ENCODE measurements around the gene SH3BP2.

Gene SH3BP2

DNA sequence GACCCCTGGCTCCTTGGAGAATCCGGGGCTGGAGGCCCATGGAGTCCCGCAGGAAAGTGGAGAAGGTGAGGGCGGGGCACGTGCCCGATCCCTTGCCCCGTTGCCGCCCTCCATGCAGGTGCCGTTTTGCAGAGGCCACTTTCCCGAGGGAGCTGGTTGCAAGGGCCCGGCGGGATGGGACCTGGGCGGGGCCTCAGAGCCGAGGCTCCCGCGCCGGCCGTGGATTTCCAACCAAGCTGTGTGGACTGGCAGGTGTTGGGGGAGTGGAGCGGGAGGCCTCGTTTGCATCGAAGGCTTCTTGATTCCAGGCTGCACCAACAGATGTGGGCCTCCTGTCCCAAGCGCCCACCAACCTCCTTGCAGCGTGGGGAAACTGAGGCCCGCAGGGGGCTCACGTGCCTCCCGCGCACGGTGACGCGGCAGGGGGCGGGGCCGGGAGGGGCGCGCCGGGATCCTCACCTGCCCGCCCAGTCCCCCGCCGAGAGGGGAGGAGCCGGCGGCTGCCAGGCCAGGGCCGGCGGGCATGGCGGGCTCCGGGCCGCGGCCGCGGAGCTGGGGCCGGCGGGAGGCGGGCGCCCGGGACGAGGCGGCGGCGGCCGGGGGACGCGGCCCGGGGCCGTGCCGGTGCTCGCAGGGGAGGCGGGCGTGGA lies 24.9 kb downstream of the SH3BP2 start:
- no peak for DNase-seq (ENCODE audit: insufficient read length, low spot score)
- FAIRE-seq: no peak

DNA sequence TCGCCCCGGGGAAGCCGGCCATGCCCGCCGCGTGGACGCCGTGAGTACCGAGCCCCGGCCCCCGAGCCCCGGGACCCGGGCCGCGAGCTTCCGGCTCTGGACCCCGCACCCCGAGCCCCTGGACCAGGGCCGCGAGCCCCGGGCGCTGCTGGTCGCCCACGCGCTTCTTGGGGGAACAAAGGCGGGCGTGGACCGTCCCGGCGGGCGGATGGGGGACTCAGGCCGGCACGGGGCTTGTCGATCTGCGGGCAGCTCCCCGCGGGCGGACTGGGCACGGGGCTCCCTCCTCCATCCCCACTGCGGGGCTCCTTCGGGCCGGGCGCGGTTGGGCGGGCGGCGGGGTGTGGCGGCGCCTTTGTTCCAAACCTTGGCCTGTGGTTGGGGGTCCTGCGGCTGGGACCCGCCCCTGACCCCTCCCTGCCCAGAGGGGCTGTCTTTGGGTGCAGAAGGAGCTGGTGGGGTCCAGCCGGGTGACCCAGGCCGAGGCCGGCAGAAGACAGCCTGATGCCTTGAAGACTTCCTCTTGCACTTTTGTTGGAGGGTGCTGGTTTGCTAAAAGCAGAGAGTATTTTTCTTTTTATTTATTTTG lies 25.6 kb downstream of the SH3BP2 start:
- no peak for DNase-seq (ENCODE audit: insufficient read length, low spot score)

DNA sequence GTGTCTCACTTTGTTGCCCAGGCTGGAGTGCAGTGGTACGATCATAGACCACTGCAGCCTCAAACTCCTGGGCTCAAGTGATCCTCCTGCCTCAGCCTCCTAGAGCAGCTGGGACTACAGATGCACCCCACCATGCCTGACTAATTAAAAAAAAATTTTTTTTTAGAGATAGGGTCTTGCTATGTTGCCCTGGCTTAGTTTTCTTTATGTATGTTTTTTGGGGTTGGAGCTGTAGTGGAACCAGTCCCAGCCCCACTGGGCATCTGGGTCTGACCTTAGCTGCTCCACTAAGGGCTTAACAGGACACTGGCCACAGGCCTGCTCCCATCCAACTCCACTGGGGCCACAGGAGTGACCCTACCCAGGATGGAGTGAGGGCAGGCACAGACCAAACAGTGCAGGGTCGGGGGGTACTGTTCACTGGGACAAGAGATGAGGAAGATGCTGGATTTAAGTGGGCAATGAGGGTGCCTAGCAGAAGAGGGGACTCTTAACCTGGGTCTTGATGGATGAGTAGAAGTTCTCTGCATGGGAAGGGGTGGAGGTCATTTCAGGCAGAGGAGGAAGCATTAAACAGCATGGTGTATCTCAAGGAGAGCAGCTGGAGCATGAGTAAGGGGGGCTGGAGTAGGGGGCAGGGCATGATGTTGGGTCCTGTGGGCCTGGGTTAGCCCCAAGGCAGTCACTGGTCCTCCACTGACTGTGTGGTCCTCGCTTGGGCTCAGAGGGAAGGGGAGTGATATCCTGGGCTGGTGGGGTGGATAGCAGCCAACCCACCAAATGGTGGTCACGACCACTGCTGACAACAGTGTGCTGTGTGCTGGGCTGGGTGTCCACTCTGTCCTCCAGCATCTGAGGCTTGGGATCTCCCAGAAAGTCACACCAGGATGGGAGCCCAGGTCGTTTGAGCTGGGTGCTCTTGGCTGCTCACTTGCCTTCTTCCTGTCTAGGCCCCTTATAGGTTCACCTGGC lies 26.6 kb downstream of the SH3BP2 start:
- DNase-seq (ENCODE audit: insufficient read length, low spot score) (no peak), FAIRE-seq (peak; percentile 26)

More for the DNA sequence above, 25.6 kb downstream of the SH3BP2 start:
- no peak for FAIRE-seq

DNA sequence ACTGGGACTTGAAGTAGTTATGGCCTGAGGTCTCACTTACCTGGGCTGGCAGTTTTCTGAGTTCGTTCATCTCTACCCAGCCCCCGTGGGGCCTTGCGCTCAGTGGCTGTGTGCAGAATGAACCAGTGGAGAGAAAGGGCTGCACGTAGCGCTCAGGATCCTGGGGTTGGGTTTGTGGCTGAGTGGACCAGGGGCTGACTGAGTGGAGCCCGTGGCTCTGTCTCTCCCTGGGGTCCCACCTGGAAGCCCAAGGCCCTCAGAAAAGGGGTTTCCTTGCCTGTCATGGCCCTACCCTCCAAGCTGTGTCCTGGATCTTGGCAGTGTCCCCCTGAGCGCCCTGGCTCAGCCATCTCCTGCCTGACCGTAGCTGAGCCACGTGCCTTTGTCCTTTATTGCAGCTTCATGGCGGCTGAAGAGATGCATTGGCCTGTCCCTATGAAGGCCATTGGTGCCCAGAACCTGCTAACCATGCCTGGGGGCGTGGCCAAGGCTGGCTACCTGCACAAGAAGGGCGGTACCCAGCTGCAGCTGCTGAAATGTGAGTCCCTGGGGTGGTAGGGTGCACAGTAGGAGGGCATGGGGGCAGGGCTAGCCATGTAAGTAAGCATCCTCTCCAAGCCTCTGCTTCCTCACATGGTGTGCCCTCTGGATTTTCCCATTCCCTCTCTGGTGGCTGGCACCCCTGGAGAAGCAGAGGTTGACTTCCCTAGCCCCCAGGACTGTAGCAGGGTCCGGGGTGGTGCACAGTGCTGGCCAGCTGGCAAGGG lies 27.5 kb downstream of the SH3BP2 start:
- no peak for DNase-seq (ENCODE audit: insufficient read length, low spot score)
- FAIRE-seq: no peak

DNA sequence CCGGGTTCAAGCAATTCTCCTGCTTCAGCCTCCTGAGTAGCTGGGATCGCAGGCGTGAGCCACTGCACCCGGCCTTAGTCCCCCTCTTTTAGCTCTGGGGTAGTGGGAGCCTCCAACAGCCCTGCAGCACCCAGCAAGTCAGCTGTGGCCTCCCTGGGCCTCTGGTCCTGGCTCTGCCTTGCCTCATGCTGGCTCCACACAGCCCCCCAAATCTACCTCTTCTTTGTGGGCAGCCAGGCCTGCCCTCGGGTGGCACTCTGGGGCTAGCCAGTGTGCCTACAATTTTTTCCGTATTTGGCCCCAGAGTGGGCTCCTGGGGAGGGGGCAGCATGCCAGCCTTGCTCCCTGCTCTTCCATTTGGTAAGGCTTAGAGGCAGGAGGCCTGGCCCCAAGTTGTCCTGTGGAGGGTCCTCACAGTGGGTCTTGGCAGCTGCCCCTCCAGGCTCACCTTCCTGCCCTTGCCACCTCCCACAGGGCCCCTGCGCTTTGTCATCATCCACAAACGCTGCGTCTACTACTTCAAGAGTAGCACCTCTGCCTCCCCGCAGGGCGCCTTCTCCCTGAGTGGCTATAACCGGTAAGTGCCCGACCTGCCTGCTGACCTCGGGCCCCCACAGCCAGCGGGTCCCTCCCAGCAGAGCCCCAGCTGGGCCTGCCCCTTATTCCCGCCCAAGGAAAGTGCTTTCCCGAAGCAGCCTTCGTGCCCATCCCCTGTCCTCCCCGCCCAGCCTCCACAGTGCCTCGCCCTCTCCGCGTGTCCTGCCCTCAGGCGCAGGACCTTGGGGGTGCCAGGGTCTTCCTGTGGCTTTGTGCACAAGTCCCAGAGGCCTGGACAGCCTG lies 29.8 kb downstream of the SH3BP2 start:
- DNase-seq (ENCODE audit: insufficient read length, low spot score) (no peak), FAIRE-seq (no peak)

DNA sequence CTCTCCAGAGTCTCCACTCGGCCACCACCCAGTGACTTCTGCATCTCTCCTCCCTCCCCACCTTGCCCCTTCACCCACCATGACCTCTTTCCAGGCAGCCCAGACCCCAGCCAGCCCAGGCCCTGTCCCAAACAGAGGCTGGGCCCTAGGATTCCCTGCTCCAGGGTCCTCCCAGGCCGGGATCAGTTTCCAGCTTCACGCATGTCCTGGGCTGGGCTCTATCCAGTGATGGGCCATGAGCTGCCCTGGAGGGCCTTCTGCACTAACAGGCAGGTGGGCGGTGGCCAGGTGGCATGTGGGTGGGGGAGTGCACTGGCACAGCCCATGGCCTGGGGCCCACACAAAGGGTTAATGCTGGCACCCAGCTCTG lies 30.4 kb downstream of the SH3BP2 start:
- DNase-seq (ENCODE audit: insufficient read length, low spot score): no peak
- no peak for FAIRE-seq

DNA sequence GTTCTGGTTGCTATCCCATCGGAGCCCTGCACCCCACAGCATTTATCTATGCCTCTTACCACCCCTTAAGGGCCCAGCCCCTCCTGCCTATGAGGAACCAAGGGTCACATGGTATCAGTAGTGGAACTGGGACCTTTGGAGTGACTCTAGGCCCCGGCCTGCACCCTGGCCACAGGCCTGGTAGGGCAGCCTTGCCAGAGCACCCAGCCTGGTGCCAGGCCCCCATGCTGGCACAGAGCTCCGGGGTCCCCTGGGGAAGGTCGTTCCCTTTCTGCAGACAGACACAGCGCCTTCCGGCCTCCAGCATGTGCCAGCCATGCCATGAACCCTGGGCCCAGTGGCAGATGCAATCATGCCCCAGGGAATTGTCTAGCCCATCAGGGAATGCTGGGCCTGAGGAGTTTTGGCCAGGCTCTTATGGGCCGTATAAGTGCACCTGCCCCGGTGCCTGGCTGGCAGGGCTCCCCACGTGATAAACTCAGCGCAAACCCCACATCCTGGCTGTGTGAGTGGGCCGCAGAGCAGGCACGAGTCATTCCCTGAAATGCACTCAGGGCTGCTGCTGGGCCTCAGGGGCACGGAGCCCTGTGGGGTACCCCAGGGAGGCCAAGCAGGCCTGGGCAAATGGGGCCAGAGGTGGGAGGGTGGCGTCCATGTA lies 30.9 kb downstream of the SH3BP2 start:
- DNase-seq (ENCODE audit: insufficient read length, low spot score) (no peak), FAIRE-seq (no peak)

DNA sequence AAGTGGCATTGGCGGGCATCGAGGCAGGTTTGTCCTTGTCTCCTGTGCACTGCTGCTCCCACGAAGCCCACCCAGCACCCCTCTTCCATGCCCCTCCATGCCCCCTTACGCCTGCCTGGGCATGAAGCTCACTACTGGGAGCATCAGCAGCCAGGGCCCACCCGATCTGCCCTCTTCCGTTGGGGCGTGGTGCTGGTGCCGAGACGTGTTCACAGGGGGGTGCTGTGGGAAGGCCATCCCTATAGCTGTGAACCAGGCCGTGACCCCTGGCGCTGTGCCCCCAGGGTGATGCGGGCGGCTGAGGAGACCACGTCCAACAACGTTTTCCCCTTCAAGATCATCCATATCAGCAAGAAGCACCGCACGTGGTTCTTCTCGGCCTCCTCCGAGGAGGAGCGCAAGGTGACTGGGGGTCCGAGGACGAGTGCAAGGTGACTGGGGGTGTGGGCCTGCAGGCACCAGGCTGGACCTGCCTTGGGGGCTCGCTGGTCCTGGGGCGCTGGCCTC lies 31.5 kb downstream of the SH3BP2 start:
- DNase-seq (ENCODE audit: insufficient read length, low spot score) (no peak), FAIRE-seq (no peak)

DNA sequence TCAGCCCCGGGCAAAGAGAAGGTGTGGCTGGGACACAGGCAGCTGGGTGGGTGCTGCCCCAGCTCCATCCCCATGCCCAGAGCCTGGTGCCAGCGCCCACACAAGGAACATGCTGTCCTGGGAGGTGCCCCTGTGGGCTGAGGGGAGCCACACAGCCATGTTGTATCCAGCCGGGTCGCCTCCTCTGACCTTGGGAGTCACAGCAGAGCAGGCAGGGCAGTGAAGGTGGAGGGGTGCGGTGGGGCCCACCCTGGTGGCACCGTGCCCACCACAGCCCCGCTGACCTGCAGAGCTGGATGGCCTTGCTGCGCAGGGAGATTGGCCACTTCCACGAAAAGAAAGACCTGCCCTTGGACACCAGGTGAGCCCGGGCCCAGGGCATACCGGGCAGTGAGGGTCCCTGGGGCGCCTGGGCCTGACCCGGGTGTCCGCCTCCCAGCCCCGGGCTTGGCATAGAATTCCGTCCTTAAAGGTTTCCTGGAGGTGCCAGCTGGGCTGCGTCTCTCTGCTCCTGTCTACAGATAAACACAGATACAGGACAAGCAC lies 32.0 kb downstream of the SH3BP2 start:
- FAIRE-seq (no peak), DNase-seq (ENCODE audit: insufficient read length, low spot score) (no peak)

DNA sequence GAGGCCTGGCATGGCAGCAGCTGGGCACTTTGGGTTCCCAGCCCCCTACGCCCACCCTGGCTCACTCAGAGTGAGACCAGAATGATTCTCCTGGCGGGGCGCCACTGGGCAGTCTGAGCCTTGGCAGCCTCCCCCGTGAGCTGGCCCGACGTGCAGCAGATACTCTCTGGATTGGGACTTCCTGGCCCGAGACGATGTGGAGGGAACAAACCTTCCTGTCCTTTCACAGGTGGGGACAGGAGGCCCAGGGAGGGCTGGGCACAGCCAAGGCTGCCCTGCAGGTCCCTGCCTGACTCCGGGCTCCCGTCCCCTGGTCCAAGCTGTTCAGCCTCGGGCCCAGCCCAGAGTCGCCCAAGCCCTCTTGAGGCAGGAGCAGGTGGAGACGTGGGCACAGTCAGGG lies 32.9 kb downstream of the SH3BP2 start:
- FAIRE-seq: no peak
- DNase-seq (ENCODE audit: insufficient read length, low spot score): no peak

DNA sequence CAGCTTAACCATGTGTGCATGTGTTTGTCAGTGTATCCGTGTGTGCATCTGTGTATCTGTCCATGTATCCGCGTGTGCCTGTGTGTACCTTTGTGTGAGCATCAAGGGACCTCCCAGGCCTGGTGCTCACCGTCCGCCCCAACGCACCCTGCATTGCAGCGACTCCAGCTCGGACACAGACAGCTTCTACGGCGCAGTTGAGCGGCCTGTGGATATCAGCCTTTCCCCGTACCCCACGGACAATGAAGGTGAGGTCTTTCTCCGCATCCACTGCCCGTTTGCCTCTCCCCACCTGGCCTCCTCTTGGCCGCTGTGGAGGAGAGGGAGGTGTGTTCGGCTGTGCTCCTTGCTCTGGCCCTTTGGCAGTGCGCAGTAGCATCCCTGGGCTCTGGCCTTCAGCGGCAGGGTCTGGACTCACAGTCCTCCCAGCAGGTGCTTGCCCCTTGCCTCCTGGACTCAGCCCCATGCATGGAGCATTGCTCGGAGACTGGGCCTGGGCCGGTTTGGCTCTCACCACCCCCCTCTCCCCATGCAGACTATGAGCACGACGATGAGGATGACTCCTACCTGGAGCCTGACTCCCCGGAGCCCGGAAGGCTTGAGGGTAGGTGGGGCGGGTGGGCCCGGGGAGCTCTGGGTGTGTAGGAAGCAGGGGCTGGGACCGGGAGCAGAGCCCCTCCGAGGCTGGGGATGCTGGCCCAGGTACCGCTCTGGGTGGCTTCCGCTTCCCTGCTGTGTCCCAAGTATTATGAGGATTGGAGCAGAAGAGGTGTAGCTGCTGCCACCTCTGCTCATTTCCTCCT lies 34.4 kb downstream of the SH3BP2 start:
- DNase-seq (ENCODE audit: insufficient read length, low spot score) (no peak), FAIRE-seq (no peak)

DNA sequence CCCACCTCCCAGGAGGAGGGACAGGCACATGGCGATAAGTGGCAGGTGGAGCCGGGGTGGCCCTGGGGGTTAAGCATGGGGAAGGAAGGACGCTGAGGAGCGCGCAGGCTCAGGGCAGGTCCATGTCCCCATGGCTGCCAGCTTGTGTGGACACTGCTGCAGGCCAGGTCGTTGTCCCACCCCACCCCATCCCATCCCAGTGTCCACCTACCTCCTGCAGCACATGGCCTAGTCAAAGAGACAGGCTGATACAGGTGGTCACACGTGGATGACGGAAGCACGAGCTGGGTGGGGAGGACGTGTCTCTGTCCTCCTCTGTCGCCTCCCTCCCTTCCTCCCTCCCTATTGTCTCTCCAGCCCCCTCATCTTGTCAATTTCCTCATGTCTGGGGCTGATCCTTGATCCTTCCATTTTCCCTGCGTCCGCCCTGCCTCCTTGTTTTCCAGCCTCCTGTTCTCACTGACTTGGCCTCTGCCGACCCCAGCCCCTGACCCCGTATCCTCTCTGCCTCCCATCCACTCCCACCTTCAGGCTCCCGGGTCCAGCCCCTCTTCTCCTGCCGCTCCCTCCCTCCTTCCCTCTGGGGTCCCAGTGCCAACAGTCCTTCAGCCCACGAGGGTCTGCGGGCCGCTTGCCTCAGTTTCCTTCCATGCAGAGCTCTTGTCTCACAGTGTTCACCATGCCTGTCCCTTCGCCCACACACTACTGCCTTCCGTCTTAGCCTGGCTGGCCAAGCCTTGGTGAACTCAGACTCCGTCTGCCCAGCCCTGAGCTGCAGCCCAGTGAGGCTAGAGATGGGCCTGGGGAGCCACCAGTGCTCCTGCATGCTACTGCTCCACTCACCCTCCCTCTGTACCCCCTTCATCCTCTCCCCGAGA lies 35.2 kb downstream of the SH3BP2 start:
- FAIRE-seq (no peak), DNase-seq (ENCODE audit: insufficient read length, low spot score) (no peak)

DNA sequence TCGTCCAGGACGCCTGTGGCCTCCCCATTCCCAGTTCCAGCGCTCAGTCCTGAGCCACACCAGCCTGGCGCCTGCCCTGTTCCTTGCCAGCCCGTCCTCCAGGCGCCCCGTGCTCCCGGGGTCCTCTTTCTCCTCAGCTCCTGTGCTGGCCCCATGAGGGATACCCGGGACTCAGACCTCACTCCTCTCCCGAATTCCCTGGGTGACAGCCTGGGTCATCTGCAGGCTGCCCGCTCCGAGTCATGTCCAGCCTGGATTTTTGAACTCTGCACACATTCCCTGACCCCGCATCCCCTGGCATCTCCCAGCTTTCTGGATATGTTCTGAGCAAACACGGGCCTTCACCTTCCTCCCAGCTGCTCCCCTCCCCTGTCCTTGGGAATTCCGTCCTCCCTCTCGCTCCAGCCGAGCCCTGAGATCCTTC lies 35.9 kb downstream of the SH3BP2 start:
- DNase-seq (ENCODE audit: insufficient read length, low spot score) (no peak), FAIRE-seq (no peak)

DNA sequence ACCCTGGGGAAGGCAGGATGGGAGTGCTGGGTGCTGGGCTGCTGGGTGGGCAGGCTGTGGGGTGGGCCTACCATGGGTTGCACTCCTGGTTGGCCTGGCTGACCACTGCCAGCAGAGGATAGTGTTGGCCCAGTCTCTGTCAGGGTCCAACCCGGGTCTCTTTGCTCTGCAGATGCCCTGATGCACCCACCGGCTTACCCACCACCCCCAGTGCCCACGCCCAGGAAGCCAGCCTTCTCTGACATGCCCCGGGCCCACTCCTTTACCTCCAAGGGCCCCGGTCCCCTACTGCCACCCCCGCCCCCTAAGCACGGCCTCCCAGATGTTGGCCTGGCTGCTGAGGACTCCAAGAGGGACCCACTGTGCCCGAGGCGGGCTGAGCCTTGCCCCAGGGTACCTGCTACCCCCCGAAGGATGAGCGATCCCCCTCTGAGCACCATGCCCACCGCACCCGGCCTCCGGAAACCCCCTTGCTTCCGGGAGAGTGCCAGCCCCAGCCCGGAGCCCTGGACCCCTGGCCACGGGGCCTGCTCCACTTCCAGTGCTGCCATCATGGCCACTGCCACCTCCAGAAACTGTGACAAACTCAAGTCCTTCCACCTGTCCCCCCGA lies 36.5 kb downstream of the SH3BP2 start:
- DNase-seq (ENCODE audit: insufficient read length, low spot score) (no peak), FAIRE-seq (no peak)

DNA sequence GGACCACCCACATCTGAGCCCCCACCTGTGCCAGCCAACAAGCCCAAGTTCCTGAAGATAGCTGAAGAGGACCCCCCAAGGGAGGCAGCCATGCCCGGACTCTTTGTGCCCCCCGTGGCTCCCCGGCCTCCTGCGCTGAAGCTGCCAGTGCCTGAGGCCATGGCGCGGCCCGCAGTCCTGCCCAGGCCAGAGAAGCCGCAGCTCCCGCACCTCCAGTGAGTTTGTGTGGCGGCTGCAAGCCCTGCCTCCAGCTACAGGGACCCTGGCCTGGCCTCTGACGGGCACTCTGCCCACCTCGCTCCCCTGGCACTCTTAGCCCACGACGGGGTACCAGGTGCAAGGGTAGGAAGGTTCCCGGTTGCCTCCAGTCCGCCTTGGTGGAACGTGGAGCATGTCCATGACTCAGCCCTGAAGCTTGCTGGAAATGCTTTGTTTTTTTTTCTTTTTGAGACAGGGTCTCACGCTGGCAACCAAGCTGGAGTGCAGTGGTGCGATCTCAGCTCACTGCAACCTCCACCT lies 37.1 kb downstream of the SH3BP2 start:
- no peak for FAIRE-seq
- DNase-seq (ENCODE audit: insufficient read length, low spot score): no peak
